ENCODE results near the gene STK32B.

STK32B gene

GRCh38 chr4:5003372-5003857 lies 47.9 kb upstream of the STK32B start (continued):
- no peak for TF ChIP-seq TSHZ1 (tag by site-specific recombination; IDR thresholded peaks at IDR 0.05; ENCODE audit: borderline replicate concordance)
- no peak for TF ChIP-seq ZNF148 (tag by site-specific recombination; IDR thresholded peaks at IDR 0.05; ENCODE audit: borderline replicate concordance)
- no peak for TF ChIP-seq ZNF701 (tag by site-specific recombination; IDR thresholded peaks at IDR 0.05)
- no peak for TF ChIP-seq ZBTB48 (tag by site-specific recombination; IDR thresholded peaks at IDR 0.05)
- TF ChIP-seq MZF1 (tag by site-specific recombination; IDR thresholded peaks at IDR 0.05; ENCODE audit: borderline replicate concordance), result no peak
- TF ChIP-seq RBAK (tag by site-specific recombination; IDR thresholded peaks at IDR 0.05), result no peak

GRCh38 chr4:5003918-5004317 lies 47.4 kb upstream of the STK32B start:
- Histone ChIP-seq H3K4me1 (ENCODE audit: control insufficient read depth, insufficient read depth, low read length) (no peaks in the 10 kb centered on the region), H3K4me3 (ENCODE audit: low read depth, low read length) (no peak overlapping the region), H3K36me3 (ENCODE audit: control insufficient read depth in 2 of 2, insufficient read depth in 1 of 2, low read length in 2 of 2) (no peaks in the 10 kb centered on the region), H3K27ac (ENCODE audit: extremely low read depth, low read depth, low read length) (no peak overlapping the region), H3K9me3 (ENCODE audit: control insufficient read depth, insufficient read depth, low read depth, low read length) (no peaks in the 10 kb centered on the region)
- POLR2A ChIA-PET, result no interaction called here
- CTCF ChIA-PET, result no interaction called here
- TF ChIP-seq ZNF596 (tag by site-specific recombination; IDR thresholded peaks at IDR 0.05) (no peak), ZNF114 (tag by site-specific recombination; IDR thresholded peaks at IDR 0.05) (no peak), ZSCAN30 (tag by site-specific recombination; IDR thresholded peaks at IDR 0.05) (no peak), ZSCAN5A (tag by site-specific recombination; IDR thresholded peaks at IDR 0.05) (no peak), ZNF707 (tag by site-specific recombination; IDR thresholded peaks at IDR 0.05) (no peak), KLF9 (tag by site-specific recombination; IDR thresholded peaks at IDR 0.05; ENCODE audit: low read depth) (no peak), ZNF571 (tag by site-specific recombination; IDR thresholded peaks at IDR 0.05) (no peak), ZNF391 (tag by site-specific recombination; IDR thresholded peaks at IDR 0.05; ENCODE audit: borderline replicate concordance, low read depth) (no peak), ZNF132 (tag by site-specific recombination; IDR thresholded peaks at IDR 0.05; ENCODE audit: borderline replicate concordance) (no peak), BCL11A (tag by site-specific recombination; IDR thresholded peaks at IDR 0.05; ENCODE audit: low read depth) (no peak), ZNF701 (tag by site-specific recombination; IDR thresholded peaks at IDR 0.05) (no peak), YY2 (tag by site-specific recombination; IDR thresholded peaks at IDR 0.05) (no peak), SETDB1 (IDR thresholded peaks at IDR 0.05; ENCODE audit: insufficient read length, low read length) (no peak), ZFP69B (tag by site-specific recombination; IDR thresholded peaks at IDR 0.05) (no peak), ZNF335 (tag by site-specific recombination; conservative IDR thresholded peaks at IDR 0.05) (no peak), PRDM2 (tag by site-specific recombination; IDR thresholded peaks at IDR 0.05; ENCODE audit: borderline replicate concordance) (no peak), ZNF292 (tag by site-specific recombination; IDR thresholded peaks at IDR 0.05; ENCODE audit: borderline replicate concordance, low read depth) (no peak)

Measured in HEK293 (cell line).